HCT116 (cell line): Measurements from ENCODE around the gene TCF7L1. TPM values are rescaled to one million over a fixed set of nuclear protein-coding genes. Genes with fewer than 3 reads are reported as not detected.

ENCODE experiments used
- ATAC-seq: fragments of 200-7000 bp; cut with Tn5 transposase; 2 replicates; pipeline ENCODE4 v1.9.1; 2020; ENCODE audit warnings: mild to moderate bottlenecking, moderate library complexity
- BruUV-seq: library from RNA; stranded (reverse); fragments of 400-500 nt; replicated peaks from 2 replicates; lab custom pipeline; 2021; lab: Mats Ljungman, UMichigan
- CTCF ChIA-PET: fragments of 300-600 bp; sonication (Branson Sonifier 250); formaldehyde crosslinking; loops from one replicate; lab custom pipeline; 2021; ENCODE audit warnings: antibody characterized with exemption; lab: Charles Lee
- POLR2A ChIA-PET: fragments of 300-600, 350-600 bp; sonication (Branson Sonifier 250); formaldehyde crosslinking; loops from one replicate; lab custom pipeline; 2021; ENCODE audit warnings: antibody characterized with exemption; lab: Charles Lee
- RAD21 ChIA-PET, 2 experiments: fragments of 300-600 bp; sonication (Branson Sonifier 250); formaldehyde crosslinking; loops; one replicate each; lab custom pipeline; 2023; ENCODE audit warnings: low total read pairs in 2 of 2; ENCODE audit not compliant: uncharacterized antibody in 2 of 2, unreplicated experiment in 2 of 2, low non-redundant PET in 1 of 2; lab: Charles Lee
- DNase-seq: peaks from one replicate; pipeline ENCODE4 v3.0.0-alpha.2; 2010; ENCODE audit warnings: low read depth, low spot score
- H2AFZ ChIP-seq: fragments of 200-600 bp; shearing (Covaris generic), sonication (generic); 2 replicates; pipeline ENCODE4 v1.6.1; 2017; ENCODE audit warnings: low read depth, mixed run types, mixed read lengths, antibody characterized with exemption, low read length; ENCODE audit not compliant: poor library complexity, severe bottlenecking
- H3K27ac ChIP-seq: 2 replicates; pipeline ENCODE4 v1.5.1; 2012; ENCODE audit warnings: low read depth, low read length
- H3K27me3 ChIP-seq: fragments of 200-600 bp; sonication (generic); 2 replicates; pipeline ENCODE4 v1.6.1; 2016; ENCODE audit warnings: mixed run types, low read length, mixed read lengths; ENCODE audit not compliant: insufficient read depth
- H3K36me3 ChIP-seq, 2 experiments: fragments of 200-500 bp in 1 of 2; fragments of 200-600 bp in 1 of 2; sonication (Bioruptor generic) in 1 of 2; sonication (generic) in 1 of 2; 2 replicates each; pipeline versions ENCODE4 v1.5.1 to v1.6.1; 2014 to 2016; ENCODE audit warnings: low read length in 2 of 2, inconsistent platforms in 1 of 2, mixed read lengths in 1 of 2, mixed run types in 1 of 2; ENCODE audit not compliant: insufficient read depth in 2 of 2, control insufficient read depth in 1 of 2
- H3K4me1 ChIP-seq, 2 experiments: fragments of 200-600 bp in 1 of 2; sonication (generic) in 1 of 2; 2 replicates each; pipeline versions ENCODE4 v1.5.1 to v1.6.1; 2012 to 2017; ENCODE audit warnings: low read length in 2 of 2, inconsistent platforms in 1 of 2, mild to moderate bottlenecking in 1 of 2, mixed read lengths in 1 of 2, mixed run types in 1 of 2, moderate library complexity in 1 of 2; ENCODE audit not compliant: insufficient read depth in 2 of 2, control insufficient read depth in 1 of 2
- H3K4me2 ChIP-seq: fragments of 200-600 bp; sonication (generic); 2 replicates; pipeline ENCODE4 v1.6.1; 2017; ENCODE audit warnings: mixed run types, low read length, mixed read lengths
- H3K4me3 ChIP-seq, 2 experiments: fragments of 200-600 bp in 1 of 2; sonication (generic) in 1 of 2; replicated peaks in 1 of 2; 2 replicates each; pipeline ENCODE4 v1.5.1; 2011 to 2016; ENCODE audit warnings: low read length in 2 of 2, control low read depth in 1 of 2, low read depth in 1 of 2, mild to moderate bottlenecking in 1 of 2, mixed read lengths in 1 of 2, mixed run types in 1 of 2
- H3K79me2 ChIP-seq: fragments of 200-600 bp; sonication (generic); 2 replicates; pipeline ENCODE4 v1.6.1; 2017; ENCODE audit warnings: mild to moderate bottlenecking, mixed run types, low read length, moderate library complexity, mixed read lengths; ENCODE audit not compliant: insufficient read depth
- H3K9ac ChIP-seq: fragments of 200-600 bp; sonication (generic); 2 replicates; pipeline ENCODE4 v1.6.1; 2016; ENCODE audit warnings: low read length, mixed read lengths
- H3K9me2 ChIP-seq: fragments of 200-600 bp; sonication (generic), shearing (Covaris generic); 2 replicates; pipeline ENCODE4 v1.6.1; 2017; ENCODE audit warnings: mixed run types, mild to moderate bottlenecking, moderate library complexity; ENCODE audit not compliant: insufficient read depth
- H3K9me3 ChIP-seq, 2 experiments: fragments of 200-500 bp in 1 of 2; fragments of 200-600 bp in 1 of 2; sonication (Bioruptor generic) in 1 of 2; sonication (generic) in 1 of 2; 2 replicates each; pipeline ENCODE4 v1.6.1; 2014 to 2017; ENCODE audit warnings: low read length in 2 of 2, mixed read lengths in 2 of 2, inconsistent platforms in 1 of 2, low read depth in 1 of 2, mild to moderate bottlenecking in 1 of 2, mixed run types in 1 of 2, moderate library complexity in 1 of 2; ENCODE audit not compliant: control insufficient read depth in 1 of 2, insufficient read depth in 1 of 2
- H4K20me1 ChIP-seq: fragments of 200-600 bp; sonication (generic), shearing (Covaris generic); 2 replicates; pipeline ENCODE4 v1.6.1; 2017; ENCODE audit warnings: mixed run types, mild to moderate bottlenecking, moderate library complexity; ENCODE audit not compliant: insufficient read depth
- ATF3 ChIP-seq: IDR thresholded peaks from 2 replicates; pipeline ENCODE4 v1.6.1; 2012
- CBX3 ChIP-seq: IDR thresholded peaks from 2 replicates; pipeline ENCODE4 v1.6.1; 2012; ENCODE audit warnings: low read depth
- EGR1 ChIP-seq: IDR thresholded peaks from 2 replicates; pipeline ENCODE4 v1.6.1; 2012; ENCODE audit warnings: low read depth
- ELF1 ChIP-seq: IDR thresholded peaks from 2 replicates; pipeline ENCODE4 v1.6.1; 2012; ENCODE audit warnings: low read depth, borderline replicate concordance
- EZH2 ChIP-seq: fragments of 200-600 bp; sonication (generic); IDR thresholded peaks from 2 replicates; pipeline ENCODE4 v1.6.1; 2017; ENCODE audit warnings: antibody characterized with exemption, mixed run types
- EZH2phosphoT487 ChIP-seq: fragments of 200-600 bp; IDR thresholded peaks from 2 replicates; pipeline ENCODE4 v1.6.1; 2018; ENCODE audit warnings: antibody characterized with exemption, borderline replicate concordance
- FOSL1 ChIP-seq: IDR thresholded peaks from 2 replicates; pipeline ENCODE4 v1.6.1; 2012; ENCODE audit warnings: low read depth
- JUND ChIP-seq: IDR thresholded peaks from 2 replicates; pipeline ENCODE4 v1.6.1; 2012
- RAD21 ChIP-seq: IDR thresholded peaks from 2 replicates; pipeline ENCODE4 v1.6.1; 2012; ENCODE audit warnings: low read depth, mild to moderate bottlenecking
- SIN3A ChIP-seq: IDR thresholded peaks from 2 replicates; pipeline ENCODE4 v1.6.1; 2012; ENCODE audit warnings: low read depth
- TCF7L2 ChIP-seq: IDR thresholded peaks from 2 replicates; pipeline ENCODE4 v1.7.0; 2011; ENCODE audit warnings: borderline replicate concordance, inconsistent platforms; ENCODE audit not compliant: insufficient read depth, insufficient read length; ENCODE audit errors: extremely low read depth
- ZBTB33 ChIP-seq: IDR thresholded peaks from 2 replicates; pipeline ENCODE4 v1.6.1; 2011; ENCODE audit warnings: mild to moderate bottlenecking, low read length, moderate library complexity; ENCODE audit not compliant: insufficient replicate concordance; ENCODE audit errors: extremely low read depth
- intact Hi-C: fragments of 100-400 bp; cut with micrococcal nuclease; formaldehyde crosslinking; loops from 2 replicates; pipeline ENCODE4 v1.10.0; 2022
- total RNA-seq: library from RNA; stranded (reverse); gene quantifications from one replicate; pipeline ENCODE4 v1.2.1, GENCODE V29; 2021; ENCODE audit not compliant: unreplicated experiment
- TF ChIP-seq, protein P1 (sequence below): IDR thresholded peaks from 2 replicates; pipeline ENCODE4 v1.6.1; 2012

The TCF7L1 gene
- total RNA-seq, 1 experiment from 2014 or later: 10.3 TPM

DNA sequence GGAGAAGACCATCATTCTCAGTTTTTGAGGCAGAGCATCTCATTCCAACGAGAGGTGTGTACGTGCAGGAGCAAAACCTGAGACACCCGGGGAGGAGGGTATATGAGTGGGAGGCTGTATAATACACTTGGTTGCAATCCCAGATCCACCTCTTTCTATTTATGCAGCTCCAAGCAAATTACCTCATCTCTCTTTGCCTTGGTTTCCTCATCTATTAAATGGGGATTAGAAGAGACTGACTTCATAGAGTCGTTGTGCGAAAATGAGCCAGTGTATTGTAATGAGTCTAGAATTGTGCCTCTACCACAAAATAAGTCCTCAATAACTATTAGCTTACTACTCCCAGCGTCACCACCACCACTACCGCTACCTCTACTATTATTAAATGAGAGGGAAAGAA is 154.5 kb downstream of the TCF7L1 start (continued):
- no peak for TF ChIP-seq ZBTB33
- no peak for TF ChIP-seq EZH2phosphoT487
- no peak for TF ChIP-seq ATF3
- no peak for TF ChIP-seq EGR1
- TF ChIP-seq SIN3A: no peak
- TF ChIP-seq ELF1: no peak

DNA sequence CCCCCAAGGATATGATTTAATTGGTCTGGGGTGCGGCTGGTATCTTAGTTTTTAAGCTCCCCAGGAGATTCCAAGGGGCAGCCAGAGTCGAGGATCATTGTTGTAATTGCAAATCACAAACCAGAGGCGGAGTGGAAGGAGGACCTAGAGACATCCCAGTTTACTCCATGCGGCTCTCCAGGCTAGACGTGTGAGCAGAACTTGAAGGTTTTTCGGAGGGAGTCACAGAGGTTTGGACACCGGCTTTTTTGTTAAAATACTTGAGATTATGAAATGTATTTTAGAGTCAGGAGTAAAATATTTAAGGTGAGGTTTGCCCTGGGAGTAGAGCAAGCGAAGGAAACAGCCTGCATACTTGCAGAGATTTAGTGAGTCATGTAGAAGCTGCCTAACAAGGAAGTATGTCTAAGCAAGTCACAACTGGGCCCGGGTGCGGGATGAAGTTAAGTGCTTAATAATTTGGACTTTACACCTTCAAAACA is 155.1 kb downstream of the TCF7L1 start:
- intact Hi-C loops: no loop called here
- no peak overlapping the region for H2AFZ ChIP-seq
- POLR2A ChIA-PET: no interaction called here

More for the DNA sequence above, 155.1 kb downstream of the TCF7L1 start:
- no peak overlapping the region for H3K4me3 ChIP-seq
- peak overlapping the region; percentile 41; the same call in 1 of the 2 replicates for H3K27ac ChIP-seq
- H4K20me1 ChIP-seq: no peaks in the 10 kb centered on the region
- no peak for ATAC-seq
- peak overlapping the region; percentile 47 for H3K4me2 ChIP-seq
- CTCF ChIA-PET: interaction anchor here (0.8 to 3.3 kb wide), 3 partner anchors 10 to 221 kb away, joined by 3 to 11 read pairs (median 7); no protein-coding TSS in a partner anchor
- no TSS peak for BruUV-seq
- RAD21 ChIA-PET: no interaction called here
- no peaks in the 10 kb centered on the region for H3K36me3 ChIP-seq
- peaks cover 11 to 22% of the 10 kb centered on the region in 2 experiments; a peak in 3 of 4 replicates for H3K4me1 ChIP-seq
- H3K79me2 ChIP-seq: no peaks in the 10 kb centered on the region
- no peak overlapping the region for H3K9ac ChIP-seq
- TF ChIP-seq JUND (peak; percentile 36), FOSL1 (peak; percentile 20; the same call in 1 of the 2 replicates), EZH2 (no peak), RAD21 (no peak), CBX3 (no peak), TCF7L2 (no peak)
- TF ChIP-seq, protein P1, sequence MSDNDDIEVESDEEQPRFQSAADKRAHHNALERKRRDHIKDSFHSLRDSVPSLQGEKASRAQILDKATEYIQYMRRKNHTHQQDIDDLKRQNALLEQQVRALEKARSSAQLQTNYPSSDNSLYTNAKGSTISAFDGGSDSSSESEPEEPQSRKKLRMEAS: no peak
- TF ChIP-seq, all 23 proteins: peak for 2
- Histone ChIP-seq H3K9me3 (no peaks in the 10 kb centered on the region), H3K27me3 (no peaks in the 10 kb centered on the region), H3K9me2 (no peaks in the 10 kb centered on the region)
- DNase-seq: peak; percentile 23
